Activated T-cell treated with anti-CD3 and anti-CD28 coated beads, Interleukin-2, amount 50 U/mL, for 48 hours (primary cell): ENCODE data around the gene RCBTB1.
"Not testable (repeated sequence)": the region's sequence is repeated elsewhere in the genome, so short reads cannot be mapped to it uniquely, and the experiment has no call there.

Source experiments
- DNase-seq, 2 experiments: peaks; one replicate each; pipeline ENCODE4 v3.0.0-alpha.2; 2020

Gene RCBTB1

DNA sequence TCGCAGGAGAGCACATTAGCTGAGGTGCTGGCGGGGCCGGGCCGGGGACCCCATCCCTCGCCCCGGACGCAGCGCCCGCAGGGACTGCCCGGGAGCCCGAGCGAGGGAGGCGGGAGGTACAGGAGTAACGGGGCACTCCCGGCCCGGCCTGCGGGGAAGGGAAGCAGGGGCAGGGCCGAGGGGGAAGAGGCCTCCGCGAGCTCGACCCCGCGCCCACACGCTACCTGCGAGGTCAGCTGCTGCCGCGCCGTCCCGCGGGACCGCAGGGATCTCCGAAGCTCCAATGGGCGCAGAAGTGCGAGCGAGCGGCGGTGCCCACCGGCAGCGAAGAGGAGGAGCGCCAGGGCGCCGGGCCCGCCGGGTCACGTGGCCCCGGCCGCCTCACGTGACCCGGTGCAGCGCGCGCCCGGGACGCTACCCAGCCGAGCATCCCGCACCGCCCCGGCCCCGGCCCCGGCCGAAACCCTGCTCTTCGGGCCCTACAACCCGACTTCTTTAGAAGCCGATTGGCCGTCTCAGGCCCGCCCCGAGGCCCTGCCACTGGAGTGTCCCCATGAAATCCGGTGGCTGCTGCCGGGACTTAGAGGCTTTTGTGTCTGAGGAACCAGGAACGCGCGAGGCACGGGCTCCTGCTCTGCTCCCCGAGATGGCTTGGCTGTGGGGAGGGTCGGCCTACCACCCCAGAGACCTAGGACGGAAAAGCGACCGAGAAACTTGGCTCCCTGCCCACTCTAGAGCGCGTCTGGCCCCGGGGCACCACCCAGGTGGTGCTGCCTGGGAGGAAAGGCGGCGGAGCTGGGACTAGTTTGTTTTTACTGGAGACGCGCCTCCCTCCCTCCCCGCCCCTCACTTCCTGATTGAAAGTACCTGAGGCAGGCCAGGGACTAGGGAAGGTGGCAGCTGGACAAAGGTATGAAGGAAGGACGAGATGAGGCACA, at the start of gene RCBTB1:
Gene RCBTB1 (minus strand): TSS at position 339 of the 938 bp plus-strand sequence. CDS start 18,279 bp downstream, outside the sequence.
- DNase-seq: peak; percentile 74 to 82

DNA sequence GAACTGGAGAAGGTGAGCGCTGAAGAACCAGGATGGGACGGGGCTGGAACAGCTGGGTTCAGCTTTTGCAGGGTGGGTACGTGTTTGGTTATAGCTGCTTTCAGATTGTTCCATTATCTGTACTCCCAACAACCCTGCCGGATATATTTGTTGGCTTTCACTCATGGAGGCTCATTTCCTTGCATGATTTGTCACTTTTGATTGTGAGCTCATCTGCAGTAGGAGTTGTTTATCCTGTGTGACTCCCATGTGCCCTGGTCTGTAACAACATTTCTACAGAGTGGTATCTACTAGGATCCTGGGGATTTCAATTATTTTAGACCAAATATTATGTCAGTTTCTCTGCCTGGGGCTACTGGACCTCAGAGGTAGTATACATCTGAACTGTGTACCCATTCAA, 48.4 kb upstream of the RCBTB1 start:
- DNase-seq: no peak

DNA sequence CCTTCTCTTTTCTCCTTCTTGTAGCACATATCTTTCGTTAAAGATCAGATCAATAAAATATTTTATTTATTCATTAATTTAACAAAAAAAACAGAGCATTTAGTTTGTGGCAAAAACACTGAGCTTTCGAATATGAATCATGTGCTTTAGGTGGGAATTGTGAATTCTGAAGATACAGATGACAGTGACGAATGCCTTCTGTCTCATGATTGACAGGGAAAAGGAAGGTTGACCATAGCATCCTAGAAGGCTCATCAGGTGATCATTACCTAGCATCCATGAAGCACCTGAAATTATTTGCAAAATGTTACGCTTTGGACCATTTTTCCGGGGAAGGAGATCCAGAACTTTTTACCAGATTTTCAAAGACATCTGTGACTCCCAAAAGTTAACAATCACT, 46.8 kb upstream of the RCBTB1 start:
- DNase-seq: no peak

DNA sequence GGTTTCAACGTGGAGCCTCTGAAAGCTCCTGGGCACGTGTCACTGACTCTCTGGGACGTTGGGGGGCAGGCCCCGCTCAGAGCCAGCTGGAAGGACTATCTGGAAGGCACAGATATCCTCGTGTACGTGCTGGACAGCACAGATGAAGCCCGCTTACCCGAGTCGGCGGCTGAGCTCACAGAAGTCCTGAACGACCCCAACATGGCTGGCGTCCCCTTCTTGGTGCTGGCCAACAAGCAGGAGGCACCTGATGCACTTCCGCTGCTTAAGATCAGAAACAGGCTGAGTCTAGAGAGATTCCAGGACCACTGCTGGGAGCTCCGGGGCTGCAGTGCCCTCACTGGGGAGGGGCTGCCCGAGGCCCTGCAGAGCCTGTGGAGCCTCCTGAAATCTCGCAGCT, 45.2 kb upstream of the RCBTB1 start:
- DNase-seq: no peak

DNA sequence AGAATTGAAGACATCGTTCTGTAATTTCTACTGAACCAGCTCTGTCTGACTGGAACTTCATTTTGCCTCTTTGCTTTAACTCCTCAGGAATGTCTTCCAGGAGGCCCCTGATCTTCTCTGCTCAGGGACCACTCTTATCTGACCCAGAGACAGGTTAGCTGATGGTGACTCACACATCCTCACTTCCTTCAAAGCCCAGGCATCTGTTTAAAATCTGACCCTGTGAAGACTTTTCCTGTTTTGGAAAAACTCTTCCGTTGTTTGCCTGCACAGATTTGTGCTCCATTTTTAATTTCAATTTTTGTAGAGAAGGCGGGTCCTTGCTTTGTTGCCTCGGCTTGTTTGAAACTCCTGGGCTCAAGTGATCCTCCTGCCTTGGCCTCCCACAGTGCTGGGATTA, 44.6 kb upstream of the RCBTB1 start:
- no peak for DNase-seq

DNA sequence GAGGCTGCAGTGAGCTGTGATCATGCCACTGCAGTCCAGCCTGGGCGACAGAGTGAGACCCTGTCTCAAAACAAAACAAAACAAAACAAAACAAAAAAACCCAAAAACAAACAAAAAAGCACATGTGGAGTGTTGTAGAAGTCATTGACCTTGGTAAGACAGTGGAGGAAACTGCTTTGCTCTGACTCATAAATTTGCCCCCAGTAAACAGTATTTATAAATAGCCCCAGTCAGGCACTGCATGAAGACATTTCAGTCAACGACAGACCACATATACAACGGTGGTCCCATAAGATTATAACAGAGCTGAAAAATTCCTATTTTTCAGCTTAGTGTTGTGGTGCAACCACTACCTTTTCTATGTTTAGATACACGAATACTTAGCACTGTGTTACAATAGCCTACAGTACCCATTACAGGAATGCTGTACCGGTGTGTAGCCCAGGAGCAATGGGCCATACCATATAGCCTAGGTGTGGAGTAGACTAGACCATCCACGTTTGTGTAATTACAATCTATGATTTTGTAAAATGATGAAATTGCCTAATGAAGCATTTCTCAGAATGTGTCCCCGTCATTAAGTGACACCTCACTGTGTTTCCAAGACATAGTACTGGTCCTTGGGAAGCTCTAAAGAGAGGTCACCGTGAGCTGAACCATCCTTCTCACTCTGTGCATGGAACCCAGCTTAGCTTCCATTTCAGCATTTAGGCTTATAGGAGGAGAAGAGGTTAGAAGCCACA, 44.0 kb upstream of the RCBTB1 start:
- no peak for DNase-seq

DNA sequence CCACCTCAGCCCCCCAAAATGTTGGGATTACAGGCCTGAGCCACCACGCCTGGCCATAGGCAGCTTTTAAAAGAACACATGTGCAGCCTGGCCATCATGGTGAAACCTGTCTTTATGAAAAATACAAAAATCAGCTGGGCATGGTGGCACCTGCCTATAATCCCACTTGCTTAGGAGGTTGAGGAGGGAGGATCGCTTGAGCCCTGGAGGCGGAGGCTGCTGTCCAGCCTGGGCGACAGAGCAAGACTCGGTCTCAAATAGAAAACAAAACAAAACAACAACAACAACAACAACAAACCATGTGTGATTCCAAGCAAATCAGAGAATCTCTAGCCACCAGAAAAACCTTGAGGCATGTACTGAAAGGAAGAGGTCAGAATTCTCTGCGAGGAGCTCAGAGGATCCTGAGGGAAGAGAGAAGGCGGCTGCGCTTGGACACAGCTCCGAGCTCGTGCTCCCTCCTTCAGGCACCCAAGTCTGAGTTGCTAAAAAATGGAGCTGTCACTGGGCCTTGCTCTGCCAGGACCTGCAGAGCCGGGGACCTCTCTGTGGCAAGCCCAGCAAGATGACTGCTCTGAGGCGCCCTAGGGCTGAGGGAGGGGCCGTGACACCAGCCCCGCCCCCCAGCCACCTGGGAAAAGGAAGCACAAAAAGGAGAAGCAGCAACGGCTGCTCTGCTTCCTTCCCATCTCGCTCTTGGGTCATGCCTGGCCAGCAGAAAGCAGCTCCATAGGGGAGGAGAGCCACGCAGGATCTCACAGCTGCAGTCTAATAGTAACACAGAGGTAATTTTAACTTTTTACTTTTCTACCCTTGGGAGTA, 42.7 kb upstream of the RCBTB1 start, which contains the start of gene ARL11:
Gene ARL11 (plus strand): TSS at position 677 of the 822 bp plus-strand sequence. CDS start 1,941 bp downstream, outside the sequence.
- peak; percentile 71 to 76 for DNase-seq

DNA sequence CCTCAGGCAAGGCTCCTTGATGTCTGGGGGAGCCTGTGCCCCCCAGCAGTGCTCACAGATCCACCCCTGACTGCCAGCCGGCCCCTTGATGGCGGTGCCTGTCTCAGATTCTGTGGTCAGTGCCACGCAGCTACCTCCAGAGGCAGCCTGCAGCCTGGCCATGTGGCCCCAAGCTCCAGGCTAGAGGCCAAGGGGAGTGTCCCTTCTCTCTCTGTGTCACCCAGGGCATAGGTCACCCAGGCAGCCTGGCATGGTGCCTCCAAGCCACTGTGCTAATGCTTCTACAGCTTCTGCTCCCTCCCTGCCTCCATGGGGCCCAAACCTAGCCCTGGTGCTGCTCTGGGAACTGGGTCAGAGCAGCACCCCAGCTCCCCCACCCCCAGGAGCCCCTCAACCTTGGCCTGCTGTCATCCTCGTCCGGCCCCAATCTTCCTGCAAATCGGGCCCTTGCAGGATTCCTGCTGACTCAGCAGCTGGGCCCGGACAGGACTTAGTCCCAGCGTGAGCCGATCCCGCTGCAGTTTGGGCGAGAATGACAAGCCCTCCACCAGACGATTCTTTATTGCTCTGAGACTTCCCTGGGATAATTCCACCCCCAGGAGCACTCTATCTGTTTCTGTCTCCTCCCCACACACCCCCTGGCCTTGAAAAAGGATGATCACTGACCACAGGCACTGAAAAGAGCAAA, 40.2 kb upstream of the RCBTB1 start:
- DNase-seq: no peak

DNA sequence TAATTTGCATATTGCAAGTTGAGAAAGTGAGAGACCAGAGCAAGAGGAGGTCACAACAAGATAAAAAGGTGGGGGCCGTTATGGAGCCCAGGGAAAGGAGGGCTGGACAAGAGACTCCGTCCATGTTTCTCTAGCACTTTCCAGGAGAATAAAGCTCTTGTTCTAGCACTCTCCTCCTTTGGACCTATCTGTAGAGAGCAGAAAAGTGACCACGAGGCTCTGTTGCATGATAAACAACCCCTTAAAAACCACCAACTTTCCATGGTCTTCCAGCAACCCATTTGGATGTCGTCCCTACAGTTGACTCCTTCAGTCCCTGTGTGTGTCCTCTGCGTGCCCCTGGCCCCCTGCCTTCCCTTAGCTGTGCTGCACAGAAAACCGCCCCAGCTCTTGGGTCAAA, 38.9 kb upstream of the RCBTB1 start:
- no peak for DNase-seq

DNA sequence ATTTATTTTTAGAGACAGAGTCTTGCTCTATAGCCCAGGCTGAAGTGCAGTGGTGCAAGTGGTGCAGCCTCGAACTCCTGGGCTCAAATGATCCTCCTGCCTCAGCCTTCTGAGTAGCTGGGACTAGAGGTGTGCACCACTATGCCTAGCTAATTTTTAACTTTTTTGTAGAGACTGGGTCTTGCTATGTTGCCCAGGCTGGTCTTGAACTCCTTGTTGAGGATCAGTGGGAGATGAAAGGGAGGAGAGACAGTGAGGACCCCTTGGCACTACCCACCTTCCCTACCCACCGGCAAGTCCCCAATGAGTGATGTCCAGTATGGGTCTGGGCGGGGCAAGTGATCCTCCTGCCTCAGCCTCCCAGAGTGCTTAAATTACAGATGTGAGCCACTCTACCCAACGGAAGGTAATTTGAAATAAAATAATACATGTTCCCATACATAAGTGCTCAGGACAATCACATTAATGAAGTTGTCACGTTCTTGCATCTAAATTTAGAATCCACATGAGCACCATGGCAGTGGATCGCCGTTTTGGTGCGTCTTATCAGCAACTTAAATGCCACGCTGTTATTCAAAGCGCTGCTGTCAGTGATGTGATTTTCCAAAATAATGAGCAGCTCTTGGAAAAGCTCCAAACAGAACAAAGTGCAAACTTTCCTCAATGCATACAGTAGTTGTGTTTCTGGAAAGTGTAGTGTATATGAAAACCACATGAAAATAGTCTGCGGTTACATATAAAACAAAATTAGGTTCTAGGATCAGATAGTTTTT, 37.0 kb upstream of the RCBTB1 start:
- no peak for DNase-seq

DNA sequence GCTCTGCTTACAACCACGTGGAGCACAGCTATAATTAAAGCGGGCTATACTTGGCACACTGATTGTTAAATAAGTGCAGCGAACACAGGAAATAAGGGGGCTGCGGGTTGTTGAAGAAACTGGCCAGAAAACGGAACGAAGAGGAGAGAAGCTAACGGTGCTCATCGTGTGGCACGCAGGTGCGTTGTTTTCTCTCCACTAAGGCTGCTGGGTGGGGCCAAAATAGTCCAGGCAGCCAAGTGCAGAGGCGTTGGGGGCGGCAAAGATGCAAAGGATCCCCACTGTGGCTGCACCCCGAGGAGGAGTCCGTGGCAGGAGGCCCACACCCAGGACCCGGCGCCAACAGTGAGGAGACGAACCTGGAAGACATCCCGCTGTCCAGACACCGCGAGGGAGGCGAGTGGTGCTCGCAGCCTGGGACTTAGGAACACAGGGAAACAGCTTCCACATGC, 34.8 kb upstream of the RCBTB1 start:
- DNase-seq: peak; percentile 24 to 36

DNA sequence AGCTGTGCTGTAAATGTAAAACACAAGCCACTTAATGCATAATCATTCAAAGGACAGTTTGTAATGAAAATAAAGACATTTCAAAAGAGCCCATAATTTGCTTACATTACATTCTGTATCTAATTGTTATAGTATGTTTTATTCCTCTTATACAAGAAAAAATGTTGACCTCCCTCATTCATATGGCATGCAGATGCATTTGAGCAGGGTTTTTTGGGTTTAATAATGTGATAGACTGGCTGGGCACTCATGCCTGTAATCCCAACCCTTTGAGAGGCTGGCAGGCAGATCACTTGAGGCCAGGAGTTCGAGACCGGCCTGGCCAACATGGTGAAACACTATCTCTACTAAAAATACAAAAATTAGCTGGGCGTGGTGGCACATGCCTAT, 31.3 kb upstream of the RCBTB1 start:
- DNase-seq: no peak

DNA sequence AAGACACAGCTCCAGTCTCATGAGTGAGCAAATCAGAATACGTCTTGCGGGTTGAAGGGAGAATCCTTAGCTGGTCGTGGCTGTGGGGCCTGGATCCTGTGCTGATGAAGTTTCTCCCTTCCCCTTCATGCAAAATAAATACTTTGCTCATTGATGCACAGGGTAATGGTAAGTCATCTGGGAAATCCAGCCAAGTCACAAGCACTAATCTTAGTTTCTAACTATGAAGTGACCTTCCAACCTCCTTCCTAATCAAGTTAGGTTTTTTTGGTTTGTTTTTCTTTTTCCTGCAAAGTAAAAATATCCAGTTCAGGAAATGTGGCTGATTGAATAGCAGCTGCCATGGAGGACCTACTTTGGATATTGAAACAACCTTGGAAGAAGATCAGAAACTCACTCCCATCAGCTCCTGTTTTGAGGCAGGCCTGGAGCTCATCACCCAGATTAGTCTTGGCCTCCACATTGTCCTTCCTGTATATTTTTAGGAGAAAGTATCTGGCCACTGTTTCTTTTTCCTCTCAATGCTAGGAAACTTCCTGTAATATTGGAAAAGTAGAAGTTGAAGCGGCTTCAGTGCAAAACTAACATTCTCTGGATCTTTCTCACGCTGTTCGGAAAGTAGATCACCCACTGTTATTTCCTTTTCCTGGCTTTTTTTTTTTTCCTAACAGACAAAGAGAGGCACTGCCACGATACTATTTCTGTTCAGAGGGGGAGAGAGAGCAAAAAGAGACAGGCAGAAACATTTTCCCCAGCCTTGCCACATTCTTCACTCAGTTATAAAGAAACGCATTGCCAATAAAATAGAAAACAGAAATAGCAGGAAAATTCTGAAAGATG, 30.7 kb upstream of the RCBTB1 start:
- DNase-seq: no peak

DNA sequence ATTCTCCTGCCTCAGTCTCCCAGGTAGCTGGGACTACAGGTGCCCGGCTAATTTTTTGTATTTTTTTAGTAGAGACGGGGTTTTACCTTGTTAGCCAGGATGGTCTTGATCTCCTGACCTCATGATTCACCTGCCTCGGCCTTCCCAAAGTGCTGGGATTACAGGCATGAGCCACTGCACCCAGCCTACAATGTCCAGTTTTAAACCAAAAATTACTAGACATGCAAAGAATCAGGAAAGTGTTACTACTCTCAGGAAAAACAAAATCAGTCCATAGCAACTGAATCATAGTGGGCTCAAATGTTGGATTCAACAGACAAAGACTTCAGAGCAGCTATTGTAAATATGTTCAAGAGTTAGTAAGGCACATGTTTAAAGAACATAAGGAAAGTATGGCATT, 26.7 kb upstream of the RCBTB1 start:
- DNase-seq: not testable (repeated sequence)

DNA sequence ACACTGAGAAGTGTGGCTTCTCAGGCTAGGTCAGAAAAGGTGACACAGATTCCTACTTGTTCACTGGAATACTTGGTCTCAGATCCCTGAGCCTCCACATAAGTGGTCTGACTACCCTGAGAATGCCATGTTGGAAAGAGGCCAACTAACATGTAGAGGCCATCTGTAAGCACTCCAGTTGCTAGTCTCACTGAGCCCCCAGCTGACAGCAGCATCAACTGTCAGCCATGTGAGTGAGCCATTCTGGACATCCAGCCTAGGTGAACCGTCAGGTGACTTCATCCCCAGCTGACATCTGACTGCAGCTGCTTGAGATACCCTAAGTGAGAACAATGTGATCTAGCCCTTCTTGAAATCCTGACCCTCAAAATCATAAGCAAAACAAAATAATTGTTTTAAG, 24.8 kb upstream of the RCBTB1 start:
- DNase-seq: no peak

DNA sequence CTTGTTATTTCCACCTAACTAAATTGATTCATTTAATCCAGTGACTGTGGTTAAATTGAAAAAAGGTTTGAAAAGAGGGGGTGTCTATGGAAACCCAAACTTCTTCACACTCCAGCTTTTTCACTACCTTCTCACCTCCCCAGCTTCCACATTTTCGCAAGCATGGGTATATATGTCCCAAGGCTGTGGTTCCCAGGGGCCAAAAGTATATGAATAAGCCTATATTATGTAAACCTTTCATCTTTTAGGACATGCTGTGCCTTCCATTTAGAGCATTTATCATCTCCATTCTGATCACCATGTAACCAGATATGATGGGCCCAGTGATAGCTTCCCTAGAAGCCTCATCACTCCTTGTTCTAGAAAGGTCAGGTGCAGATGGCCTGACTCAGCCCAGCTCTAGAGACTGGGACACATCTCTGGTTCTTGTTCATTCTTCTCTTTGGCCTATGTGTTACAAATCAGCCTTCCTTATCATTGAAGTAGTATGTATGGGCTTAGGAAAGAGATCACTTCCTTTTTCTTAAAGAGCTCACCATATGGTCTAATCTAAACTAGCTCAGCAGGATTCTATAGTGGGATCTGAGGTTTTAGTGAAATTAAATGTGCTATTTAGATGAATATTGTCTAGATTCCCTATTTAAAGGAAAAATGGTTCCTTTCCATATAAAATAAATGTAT, 23.4 kb upstream of the RCBTB1 start:
- DNase-seq: no peak

DNA sequence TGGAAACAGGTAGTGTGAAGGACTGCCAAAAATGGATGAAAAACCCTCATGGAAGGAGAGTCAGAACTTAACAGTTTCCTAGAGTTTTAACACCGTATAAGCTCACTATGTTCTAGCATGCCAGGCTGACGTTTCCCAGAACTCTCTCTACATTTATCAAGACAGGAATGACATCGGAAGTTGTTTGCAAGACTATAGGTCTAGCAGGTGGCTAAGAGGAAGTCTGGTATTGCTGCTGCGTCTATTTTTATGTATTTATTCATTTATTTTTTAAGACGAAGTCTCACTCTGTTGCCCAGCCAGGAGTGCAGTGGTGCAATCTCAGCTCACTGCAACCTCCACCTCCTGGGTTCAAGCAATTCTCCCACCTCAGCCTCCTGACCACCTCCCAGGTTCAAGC, 22.4 kb upstream of the RCBTB1 start:
- DNase-seq: no peak

DNA sequence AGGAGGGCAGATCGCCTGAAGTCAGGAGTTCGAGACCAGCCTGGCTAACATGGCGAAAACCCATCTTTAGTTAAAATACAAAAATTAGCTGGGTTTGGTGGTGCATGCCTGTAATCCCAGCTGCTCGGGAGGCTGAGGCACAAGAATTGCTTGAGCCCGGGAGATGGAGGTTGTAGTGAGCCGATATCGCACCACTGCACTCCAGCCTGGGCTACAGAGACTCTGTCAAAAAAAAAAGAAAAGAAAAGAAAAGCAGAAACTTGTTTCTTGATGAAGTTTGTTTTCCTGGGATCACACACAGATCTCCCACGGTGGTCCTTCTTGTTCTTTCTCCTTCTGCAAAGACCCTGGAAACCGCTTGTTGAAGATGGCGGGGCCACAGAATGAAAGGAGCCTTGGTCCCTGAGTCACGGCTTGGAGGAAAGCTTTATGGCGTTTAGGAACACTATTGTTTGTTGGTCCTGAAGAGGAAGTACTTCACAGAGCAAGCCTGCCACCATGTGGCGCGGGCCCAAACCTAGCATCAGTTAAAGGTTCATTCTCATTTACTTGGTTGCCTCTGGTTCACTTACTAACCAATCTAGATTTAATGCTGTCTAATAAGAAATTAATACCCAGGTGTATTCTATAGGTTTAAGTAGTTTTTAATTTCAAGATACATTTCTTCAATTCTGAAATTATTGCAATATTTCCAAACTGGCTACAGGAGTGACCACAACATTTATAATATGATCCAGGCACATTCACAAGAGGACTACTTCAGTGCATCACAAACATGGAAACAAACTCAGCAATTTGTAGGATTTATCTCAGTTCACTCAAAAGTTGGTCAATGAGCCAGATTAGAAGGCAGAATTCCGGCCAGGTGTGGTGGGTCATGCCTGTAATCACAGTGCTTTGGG, 21.6 kb upstream of the RCBTB1 start:
- DNase-seq: peak; percentile 84 to 86

DNA sequence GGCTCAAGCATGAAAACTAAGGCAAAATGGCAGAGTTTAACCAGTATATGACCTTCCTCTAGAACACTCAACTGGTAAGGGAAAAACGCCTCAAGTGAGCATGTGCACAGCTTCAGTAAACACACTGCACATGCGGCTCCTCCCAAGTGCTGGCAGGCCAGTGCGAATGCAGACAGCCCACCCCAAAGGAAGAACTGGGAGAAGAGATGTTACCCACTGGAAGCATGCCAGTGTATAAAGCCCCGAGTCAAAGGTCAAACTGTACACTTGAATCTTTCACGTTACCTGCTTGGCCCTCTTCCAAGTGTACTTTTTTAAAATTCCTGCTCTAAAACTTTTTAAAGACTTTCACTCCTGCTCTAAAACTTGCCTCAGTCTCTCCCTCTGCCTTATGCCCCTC, 19.2 kb upstream of the RCBTB1 start:
- DNase-seq: no peak
